ENCODE data around the gene MYORG. TPM values are rescaled to one million over a fixed set of nuclear protein-coding genes. Genes with fewer than 3 reads are reported as not detected.

Gene MYORG
- total and polyA plus RNA-seq, 10 of the 15 experiments (the other 5 are each of a cell fraction or from before 2014, with no cell fraction given) = 0.05 to 0.36 (median 0.10) TPM; not detected in 1

- TF ChIP-seq CUX1 (IDR thresholded peaks at IDR 0.05; ENCODE audit: insufficient replicate concordance, low read depth, low read length) = no peak
- TF ChIP-seq MEF2A (IDR thresholded peaks at IDR 0.05; ENCODE audit: insufficient read depth, low read depth, low read length) = no peak
- TF ChIP-seq, protein P1, sequence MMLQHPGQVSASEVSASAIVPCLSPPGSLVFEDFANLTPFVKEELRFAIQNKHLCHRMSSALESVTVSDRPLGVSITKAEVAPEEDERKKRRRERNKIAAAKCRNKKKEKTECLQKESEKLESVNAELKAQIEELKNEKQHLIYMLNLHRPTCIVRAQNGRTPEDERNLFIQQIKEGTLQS (IDR thresholded peaks at IDR 0.05; ENCODE audit: borderline replicate concordance, extremely low read depth, low read depth, low read length) = no peak
- no peak for TF ChIP-seq MAX (IDR thresholded peaks at IDR 0.05; ENCODE audit: low read depth, low read length)
- TF ChIP-seq SREBF1 (IDR thresholded peaks at IDR 0.05; ENCODE audit: low read length) = no peak
- TF ChIP-seq NFXL1 (IDR thresholded peaks at IDR 0.05; ENCODE audit: borderline replicate concordance) = no peak
- peak; percentile 80 for TF ChIP-seq IKZF1 (conservative IDR thresholded peaks at IDR 0.05)
- TF ChIP-seq CHD1 (IDR thresholded peaks at IDR 0.05; ENCODE audit: low read depth, low read length) = 0 out of 2 replicates have a peak, but pooled peaks have one; percentile 38
- TF ChIP-seq RAD21 (IDR thresholded peaks at IDR 0.05; ENCODE audit: insufficient read depth, low read depth, low read length) = no peak
- no peak for TF ChIP-seq FOXM1 (IDR thresholded peaks at IDR 0.05; ENCODE audit: low read depth, low read length)
- no peak for TF ChIP-seq ZNF592 (IDR thresholded peaks at IDR 0.05)
- TF ChIP-seq EP300 (IDR thresholded peaks at IDR 0.05; ENCODE audit: borderline replicate concordance in 1 of 2, control insufficient read depth in 1 of 2, low read depth in 2 of 2, low read length in 2 of 2) = no peak
- TF ChIP-seq PRDM15 (CRISPR knock-in tag; IDR thresholded peaks at IDR 0.05) = no peak
- TF ChIP-seq CBX5 (IDR thresholded peaks at IDR 0.05; ENCODE audit: low read depth) = no peak
Measured at GRCh38 chr9:34376596-34377403, at the start of gene MYORG (continued).

Measured in GM12878 (cell line).